Neuron (in vitro differentiated cells): ENCODE data around the gene GIN1.
"Not testable (repeated sequence)": the region's sequence is repeated elsewhere in the genome, so short reads cannot be mapped to it uniquely, and the experiment has no call there.

Experiments
- H2AFZ ChIP-seq: one replicate; pipeline ENCODE4 v1.6.1; 2013; ENCODE audit warnings: low read depth, mild to moderate bottlenecking, inconsistent platforms, low read length, moderate library complexity
- H3K27me3 ChIP-seq: one replicate; pipeline ENCODE4 v1.6.1; 2013; ENCODE audit warnings: low read length; ENCODE audit not compliant: insufficient read depth
- H3K36me3 ChIP-seq: one replicate; pipeline ENCODE4 v1.6.1; 2013; ENCODE audit warnings: low read length; ENCODE audit not compliant: insufficient read depth
- H3K4me1 ChIP-seq: one replicate; pipeline ENCODE4 v1.6.1; 2013; ENCODE audit warnings: low read length; ENCODE audit not compliant: insufficient read depth
- H3K4me3 ChIP-seq: 2 replicates; pipeline ENCODE4 v1.5.1; 2013; ENCODE audit warnings: mild to moderate bottlenecking, low read length, moderate library complexity
- H3K9me3 ChIP-seq: one replicate; pipeline ENCODE4 v1.6.1; 2013; ENCODE audit warnings: low read length

Gene GIN1

GRCh38 chr5:103119765-103120606 lies at the start of gene GIN1, which contains the start of gene PPIP5K2:
GIN1 (minus strand) TSS chr5:103120138; CDS start chr5:103108707, 11,431 bp downstream.
PPIP5K2 (plus strand) TSS chr5:103120301; CDS start chr5:103129590, 9,289 bp downstream.
- H3K27me3 ChIP-seq: no peaks in the 10 kb centered on the region
- H3K36me3 ChIP-seq: peaks cover 3% of the 10 kb centered on the region
- peaks cover 23% of the 10 kb centered on the region for H3K4me1 ChIP-seq
- H2AFZ ChIP-seq: peak within 1 kb of the TSS; percentile 73
- peak within 1 kb of the TSS; percentile 80 for H3K4me3 ChIP-seq
- H3K9me3 ChIP-seq: no peaks in the 10 kb centered on the region

GRCh38 chr5:103166706-103167105 lies 46.8 kb upstream of the GIN1 start:
- Histone ChIP-seq H3K4me1 (no peaks in the 10 kb centered on the region), H3K27me3 (no peaks in the 10 kb centered on the region), H2AFZ (no peak overlapping the region), H3K4me3 (no peak overlapping the region), H3K9me3 (no peaks in the 10 kb centered on the region), H3K36me3 (peaks cover 26% of the 10 kb centered on the region)

GRCh38 chr5:103151156-103151555 lies 31.2 kb upstream of the GIN1 start:
- H3K4me3 ChIP-seq: no peak overlapping the region

GRCh38 chr5:103148213-103148612 lies 28.3 kb upstream of the GIN1 start:
- Histone ChIP-seq H2AFZ (no peak overlapping the region), H3K36me3 (peaks cover 33% of the 10 kb centered on the region), H3K4me3 (no peak overlapping the region), H3K27me3 (no peaks in the 10 kb centered on the region), H3K4me1 (no peaks in the 10 kb centered on the region), H3K9me3 (no peaks in the 10 kb centered on the region)

More at GRCh38 chr5:103151156-103151555, 31.2 kb upstream of the GIN1 start:
- Histone ChIP-seq H3K9me3 (no peaks in the 10 kb centered on the region), H3K27me3 (no peaks in the 10 kb centered on the region), H3K36me3 (peaks cover 53% of the 10 kb centered on the region), H2AFZ (no peak overlapping the region), H3K4me1 (no peaks in the 10 kb centered on the region)

- Histone ChIP-seq H3K27me3 (no peaks in the 10 kb centered on the region), H3K4me3 (no peak overlapping the region), H3K36me3 (peaks cover 19% of the 10 kb centered on the region), H3K9me3 (peaks cover 2% of the 10 kb centered on the region), H3K4me1 (no peaks in the 10 kb centered on the region), H2AFZ (no peak overlapping the region)
These were observed 25.3 kb upstream of the GIN1 start for GRCh38 chr5:103145196-103145595.

GRCh38 chr5:103142132-103142531 lies 22.2 kb upstream of the GIN1 start:
- not testable (repeated sequence) for H3K4me3 ChIP-seq, H3K27me3 ChIP-seq, H3K9me3 ChIP-seq, H2AFZ ChIP-seq, H3K4me1 ChIP-seq
- peaks cover 20% of the 10 kb centered on the region for H3K36me3 ChIP-seq

GRCh38 chr5:103139264-103139865 lies 19.4 kb upstream of the GIN1 start:
- H3K4me3 ChIP-seq: no peak overlapping the region
- no peaks in the 10 kb centered on the region for H3K4me1 ChIP-seq
- no peaks in the 10 kb centered on the region for H3K27me3 ChIP-seq
- H3K36me3 ChIP-seq: peaks cover 26% of the 10 kb centered on the region
- H3K9me3 ChIP-seq: peaks cover 4% of the 10 kb centered on the region
- no peak overlapping the region for H2AFZ ChIP-seq

GRCh38 chr5:103138202-103138690 lies 18.3 kb upstream of the GIN1 start:
- Histone ChIP-seq H2AFZ (no peak overlapping the region), H3K9me3 (peaks cover 4% of the 10 kb centered on the region), H3K27me3 (no peaks in the 10 kb centered on the region), H3K4me3 (no peak overlapping the region), H3K4me1 (no peaks in the 10 kb centered on the region), H3K36me3 (peaks cover 30% of the 10 kb centered on the region)

- no peaks in the 10 kb centered on the region for H3K4me1 ChIP-seq
- H3K27me3 ChIP-seq: no peaks in the 10 kb centered on the region
- no peak overlapping the region for H2AFZ ChIP-seq
- peaks cover 4% of the 10 kb centered on the region for H3K9me3 ChIP-seq
- H3K4me3 ChIP-seq: no peak overlapping the region
- peaks cover 29% of the 10 kb centered on the region for H3K36me3 ChIP-seq
These were observed 15.5 kb upstream of the GIN1 start for GRCh38 chr5:103135461-103135860.

- no peak overlapping the region for H3K4me3 ChIP-seq
- H2AFZ ChIP-seq: no peak overlapping the region
- peaks cover 2% of the 10 kb centered on the region for H3K9me3 ChIP-seq
- H3K36me3 ChIP-seq: peaks cover 24% of the 10 kb centered on the region
- H3K27me3 ChIP-seq: no peaks in the 10 kb centered on the region
- no peaks in the 10 kb centered on the region for H3K4me1 ChIP-seq
These were observed 13.3 kb upstream of the GIN1 start for GRCh38 chr5:103133231-103133630.

GRCh38 chr5:103132684-103133083 lies 12.7 kb upstream of the GIN1 start:
- Histone ChIP-seq H3K4me1 (no peaks in the 10 kb centered on the region), H2AFZ (no peak overlapping the region), H3K36me3 (peaks cover 24% of the 10 kb centered on the region), H3K27me3 (no peaks in the 10 kb centered on the region), H3K4me3 (no peak overlapping the region), H3K9me3 (peaks cover 2% of the 10 kb centered on the region)

- Histone ChIP-seq H3K27me3 (no peaks in the 10 kb centered on the region), H2AFZ (no peak overlapping the region), H3K36me3 (peaks cover 9% of the 10 kb centered on the region), H3K9me3 (no peaks in the 10 kb centered on the region), H3K4me1 (no peaks in the 10 kb centered on the region), H3K4me3 (no peak overlapping the region)
These were observed 8.3 kb upstream of the GIN1 start for GRCh38 chr5:103128202-103128601.

- H3K9me3 ChIP-seq: no peaks in the 10 kb centered on the region
- no peaks in the 10 kb centered on the region for H3K27me3 ChIP-seq
- H2AFZ ChIP-seq: no peak overlapping the region
- H3K36me3 ChIP-seq: peaks cover 8% of the 10 kb centered on the region
- H3K4me3 ChIP-seq: no peak overlapping the region
- H3K4me1 ChIP-seq: peaks cover 5% of the 10 kb centered on the region
These were observed 7.4 kb upstream of the GIN1 start for GRCh38 chr5:103127292-103127817.
